Measurements from ENCODE around the gene AMN. TPM values are rescaled to one million over a fixed set of nuclear protein-coding genes. Genes with fewer than 3 reads are reported as not detected.

The AMN gene
- total RNA-seq, 1 donor from 2014 or later: 0.40 TPM

GRCh38 chr14:102951034-102951433 is 28.6 kb downstream of the AMN start:
- ATAC-seq (peak; percentile 65), DNase-seq (ENCODE audit: low spot score) (no peak)
- intact Hi-C loops (cut with DNase I): no loop called here

GRCh38 chr14:102951799-102952198 is 29.3 kb downstream of the AMN start:
- intact Hi-C loops (cut with DNase I): no loop called here
- no peak for ATAC-seq
- no peak for DNase-seq (ENCODE audit: low spot score)

- intact Hi-C loops (cut with DNase I): no loop called here
- ATAC-seq (no peak), DNase-seq (ENCODE audit: low spot score) (no peak)
Observed at GRCh38 chr14:102952276-102952675, 29.8 kb downstream of the AMN start.

- ATAC-seq: no peak
- intact Hi-C loops (cut with DNase I): no loop called here
- DNase-seq (ENCODE audit: low spot score): no peak
Observed at GRCh38 chr14:102953100-102953499, 30.6 kb downstream of the AMN start.

GRCh38 chr14:102954081-102954789 is 31.8 kb downstream of the AMN start:
- DNase-seq (ENCODE audit: low spot score): no peak
- no peak for ATAC-seq
- intact Hi-C loops (cut with DNase I): no loop called here

- no peak for ATAC-seq
- DNase-seq (ENCODE audit: low spot score): no peak
- intact Hi-C loops (cut with DNase I): no loop called here
Observed at GRCh38 chr14:102955636-102956408, 33.4 kb downstream of the AMN start.

GRCh38 chr14:102957222-102957621 is 34.8 kb downstream of the AMN start:
- intact Hi-C loops (cut with DNase I): no loop called here
- ATAC-seq (no peak), DNase-seq (ENCODE audit: low spot score) (no peak)

- intact Hi-C loops (cut with DNase I): no loop called here
- ATAC-seq (no peak), DNase-seq (ENCODE audit: low spot score) (no peak)
Observed at GRCh38 chr14:102958461-102958860, 36.0 kb downstream of the AMN start.

- no peak for DNase-seq (ENCODE audit: low spot score)
- no peak for ATAC-seq
- intact Hi-C loops (cut with DNase I): no loop called here
Observed at GRCh38 chr14:102962111-102962627, 39.7 kb downstream of the AMN start.

GRCh38 chr14:102964152-102964730 is 41.8 kb downstream of the AMN start:
- ATAC-seq (no peak), DNase-seq (ENCODE audit: low spot score) (no peak)
- intact Hi-C loops (cut with DNase I): no loop called here

- DNase-seq (ENCODE audit: low spot score) (no peak), ATAC-seq (no peak)
- intact Hi-C loops (cut with DNase I): no loop called here
Observed at GRCh38 chr14:102965282-102965681, 42.8 kb downstream of the AMN start.

- intact Hi-C loops (cut with DNase I): no loop called here
- DNase-seq (ENCODE audit: low spot score) (no peak), ATAC-seq (no peak)
Observed at GRCh38 chr14:102965971-102966655, 43.6 kb downstream of the AMN start.

GRCh38 chr14:102966681-102967505 is 44.4 kb downstream of the AMN start:
- DNase-seq (ENCODE audit: low spot score): no peak
- intact Hi-C loops (cut with DNase I): no loop called here
- peak; percentile 90 for ATAC-seq

- no peak for DNase-seq (ENCODE audit: low spot score)
Observed at GRCh38 chr14:102967506-102967795, 45.0 kb downstream of the AMN start.

GRCh38 chr14:102968306-102968705 is 45.8 kb downstream of the AMN start:
- no peak for DNase-seq (ENCODE audit: low spot score)
- intact Hi-C loops (cut with DNase I): no loop called here
- no peak for ATAC-seq

More at GRCh38 chr14:102967506-102967795, 45.0 kb downstream of the AMN start:
- intact Hi-C loops (cut with DNase I): no loop called here
- peak; percentile 38 for ATAC-seq

- DNase-seq (ENCODE audit: low spot score): no peak
- ATAC-seq: no peak
- intact Hi-C loops (cut with DNase I): no loop called here
Observed at GRCh38 chr14:102969060-102969791, 46.8 kb downstream of the AMN start.

GRCh38 chr14:102969901-102970300 is 47.4 kb downstream of the AMN start:
- intact Hi-C loops (cut with DNase I): no loop called here
- no peak for ATAC-seq
- DNase-seq (ENCODE audit: low spot score): no peak

- DNase-seq (ENCODE audit: low spot score) (no peak), ATAC-seq (no peak)
- intact Hi-C loops (cut with DNase I): no loop called here
Observed at GRCh38 chr14:102970496-102970895, 48.0 kb downstream of the AMN start.
